ENCODE measurements around the gene PCDH19. TPM values are rescaled to one million over a fixed set of nuclear protein-coding genes. Genes with fewer than 3 reads are reported as not detected.

Gene PCDH19
- total RNA-seq, 3 donors from 2014 or later, result 1.6 to 2.6 (median 1.8) TPM

DNA sequence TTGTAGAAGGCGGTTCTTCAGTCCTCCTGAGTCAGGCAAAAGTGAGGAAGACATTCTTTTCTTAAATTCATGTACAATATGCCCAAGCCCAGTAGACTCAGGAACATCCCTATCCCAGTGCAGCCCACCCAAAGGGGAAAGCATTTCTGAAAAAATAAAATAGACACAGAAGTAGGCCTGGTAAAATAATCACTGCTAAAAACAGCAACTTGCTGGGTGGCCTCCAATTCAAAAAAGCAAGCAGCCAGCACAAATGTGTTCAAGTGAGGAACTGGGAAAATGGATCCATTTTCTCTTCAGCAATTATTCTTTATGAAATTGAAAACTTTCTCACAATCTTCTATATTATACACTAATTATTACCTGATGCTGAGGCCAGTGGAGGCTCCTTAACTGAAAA, 165.4 kb downstream of the PCDH19 start:
- DNase-seq (ENCODE audit: low spot score in 2 of 2), result no peak
- intact Hi-C loops (cut with DNase I; ENCODE audit: low total_unique reads), result no loop called here
- H3K4me3 ChIP-seq, result no peak overlapping the region
- H3K36me3 ChIP-seq, result no peaks in the 10 kb centered on the region
- TF ChIP-seq POLR2A (IDR thresholded peaks at IDR 0.05), result no peak
- TF ChIP-seq, protein P1, sequence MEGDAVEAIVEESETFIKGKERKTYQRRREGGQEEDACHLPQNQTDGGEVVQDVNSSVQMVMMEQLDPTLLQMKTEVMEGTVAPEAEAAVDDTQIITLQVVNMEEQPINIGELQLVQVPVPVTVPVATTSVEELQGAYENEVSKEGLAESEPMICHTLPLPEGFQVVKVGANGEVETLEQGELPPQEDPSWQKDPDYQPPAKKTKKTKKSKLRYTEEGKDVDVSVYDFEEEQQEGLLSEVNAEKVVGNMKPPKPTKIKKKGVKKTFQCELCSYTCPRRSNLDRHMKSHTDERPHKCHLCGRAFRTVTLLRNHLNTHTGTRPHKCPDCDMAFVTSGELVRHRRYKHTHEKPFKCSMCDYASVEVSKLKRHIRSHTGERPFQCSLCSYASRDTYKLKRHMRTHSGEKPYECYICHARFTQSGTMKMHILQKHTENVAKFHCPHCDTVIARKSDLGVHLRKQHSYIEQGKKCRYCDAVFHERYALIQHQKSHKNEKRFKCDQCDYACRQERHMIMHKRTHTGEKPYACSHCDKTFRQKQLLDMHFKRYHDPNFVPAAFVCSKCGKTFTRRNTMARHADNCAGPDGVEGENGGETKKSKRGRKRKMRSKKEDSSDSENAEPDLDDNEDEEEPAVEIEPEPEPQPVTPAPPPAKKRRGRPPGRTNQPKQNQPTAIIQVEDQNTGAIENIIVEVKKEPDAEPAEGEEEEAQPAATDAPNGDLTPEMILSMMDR (IDR thresholded peaks at IDR 0.05), result no peak
- no peak for TF ChIP-seq POLR2AphosphoS5 (IDR thresholded peaks at IDR 0.05)
- peaks cover 0 to 42% of the 10 kb centered on the region in 2 donors for H3K27me3 ChIP-seq
- no peak overlapping the region for H3K27ac ChIP-seq
- no peaks in the 10 kb centered on the region for H3K4me1 ChIP-seq
- peaks cover 0 to 4% of the 10 kb centered on the region in 2 donors for H3K9me3 ChIP-seq

Other genes with a start within 250 kb of the PCDH19 start
- gene TNMD, start 174.7 kb upstream of the PCDH19 start, total RNA-seq, result 10 to 100 TPM in 1 of 3 donors, 1 to 10 TPM in 2; 1.3 to 16.6 (median 7.5) TPM
- 10 to 100 TPM; 30.9 to 49.5 (median 40.6) TPM for gene TSPAN6, start 226.5 kb upstream of the PCDH19 start, total RNA-seq
- 10 to 100 TPM; 15.2 to 61.0 (median 32.6) TPM for gene SRPX2, start 233.9 kb upstream of the PCDH19 start, total RNA-seq

Measured in breast epithelium (tissue), 4 donors.